HCT116 (cell line): ENCODE results near the gene NBPF14.
"Not testable (repeated sequence)": the region's sequence is repeated elsewhere in the genome, so short reads cannot be mapped to it uniquely, and the experiment has no call there.

Experiments used
- CTCF ChIP-seq, 3 experiments: fragments of 200-600 bp in 1 of 3; sonication (generic) in 1 of 3; IDR thresholded peaks in 2 of 3; conservative IDR thresholded peaks in 1 of 3; 2 replicates each; pipeline ENCODE4 v1.5.1; 2012 to 2017; ENCODE audit warnings: low read depth in 2 of 3, low read length in 2 of 3, antibody characterized with exemption in 1 of 3, borderline replicate concordance in 1 of 3, control low read depth in 1 of 3, mild to moderate bottlenecking in 1 of 3, mixed read lengths in 1 of 3, mixed run types in 1 of 3, moderate library complexity in 1 of 3; ENCODE audit not compliant: insufficient read depth in 1 of 3
- EZH2 ChIP-seq: fragments of 200-600 bp; sonication (generic); IDR thresholded peaks from 2 replicates; pipeline ENCODE4 v1.6.1; 2017; ENCODE audit warnings: antibody characterized with exemption, mixed run types
- MAX ChIP-seq: IDR thresholded peaks from 2 replicates; pipeline ENCODE4 v1.6.1; 2012
- POLR2AphosphoS5 ChIP-seq: IDR thresholded peaks from 2 replicates; pipeline ENCODE4 v1.6.1; 2011; ENCODE audit warnings: mild to moderate bottlenecking, low read depth, low read length, moderate library complexity
- SIN3A ChIP-seq: IDR thresholded peaks from 2 replicates; pipeline ENCODE4 v1.6.1; 2012; ENCODE audit warnings: low read depth
- SP1 ChIP-seq: IDR thresholded peaks from 2 replicates; pipeline ENCODE4 v1.6.1; 2012; ENCODE audit warnings: low read depth

- TF ChIP-seq SP1; CTCF (IDR thresholded peaks at IDR 0.05 in 2 of 3, conservative IDR thresholded peaks at IDR 0.05 in 1 of 3; ENCODE audit: borderline replicate concordance in 1 of 3, insufficient read depth in 1 of 3, low read depth in 2 of 3, low read length in 2 of 3); POLR2AphosphoS5; EZH2; SIN3A; MAX: not testable (repeated sequence)
Observed at GRCh38 chr1:148591098-148591497, 4.7 kb downstream of the NBPF14 start.
